Measurements from ENCODE around the gene BABAM2.
"Not testable (repeated sequence)": the region's sequence is repeated elsewhere in the genome, so short reads cannot be mapped to it uniquely, and the experiment has no call there.

The BABAM2 gene

GRCh38 chr2:27890146-27890923 is at the start of gene BABAM2, which contains the start of gene RBKS:
Gene BABAM2 (plus strand): TSS chr2:27890729. CDS start chr2:27894557, 3,828 bp downstream.
Gene RBKS (minus strand): TSS chr2:27890387. CDS start chr2:27890345, 42 bp downstream.
- peak; percentile 87 to 90 for DNase-seq

GRCh38 chr2:27842894-27843293 is 47.6 kb upstream of the BABAM2 start:
- no peak for DNase-seq

GRCh38 chr2:27843992-27844391 is 46.5 kb upstream of the BABAM2 start:
- no peak for DNase-seq

GRCh38 chr2:27844821-27845255 is 45.7 kb upstream of the BABAM2 start:
- DNase-seq: no peak

- DNase-seq: no peak
Observed at GRCh38 chr2:27847333-27847732, 43.2 kb upstream of the BABAM2 start.

- no peak for DNase-seq
Observed at GRCh38 chr2:27849558-27850205, 40.8 kb upstream of the BABAM2 start.

GRCh38 chr2:27852691-27853090 is 37.8 kb upstream of the BABAM2 start:
- no peak for DNase-seq

GRCh38 chr2:27854229-27854862 is 36.2 kb upstream of the BABAM2 start:
- no peak for DNase-seq

- no peak for DNase-seq
Observed at GRCh38 chr2:27855476-27855875, 35.1 kb upstream of the BABAM2 start.

GRCh38 chr2:27856386-27856785 is 34.1 kb upstream of the BABAM2 start:
- no peak for DNase-seq

- DNase-seq: no peak
Observed at GRCh38 chr2:27856956-27857355, 33.6 kb upstream of the BABAM2 start.

- no peak for DNase-seq
Observed at GRCh38 chr2:27857417-27858172, 32.9 kb upstream of the BABAM2 start.

GRCh38 chr2:27860111-27860510 is 30.4 kb upstream of the BABAM2 start:
- DNase-seq: no peak

GRCh38 chr2:27863146-27863545 is 27.4 kb upstream of the BABAM2 start:
- DNase-seq: no peak

- DNase-seq: not testable (repeated sequence)
Observed at GRCh38 chr2:27863955-27864354, 26.6 kb upstream of the BABAM2 start.

- no peak for DNase-seq
Observed at GRCh38 chr2:27866237-27866636, 24.3 kb upstream of the BABAM2 start.

GRCh38 chr2:27869763-27870162 is 20.8 kb upstream of the BABAM2 start:
- no peak for DNase-seq

- no peak for DNase-seq
Observed at GRCh38 chr2:27870724-27871123, 19.8 kb upstream of the BABAM2 start.

GRCh38 chr2:27871802-27872201 is 18.7 kb upstream of the BABAM2 start:
- DNase-seq: no peak

GRCh38 chr2:27873091-27873490 is 17.4 kb upstream of the BABAM2 start:
- no peak for DNase-seq

GRCh38 chr2:27875089-27875881 is 15.2 kb upstream of the BABAM2 start:
- no peak for DNase-seq

- no peak for DNase-seq
Observed at GRCh38 chr2:27878825-27879224, 11.7 kb upstream of the BABAM2 start.

All from activated CD4-positive, alpha-beta T cell treated with anti-CD3 and anti-CD28 coated beads, Interleukin-2, amount 50 U/mL, for 48 hours (primary cell).